HG02885 (cell line): ENCODE measurements around the gene C1orf105.
"Not testable (repeated sequence)": the region's sequence is repeated elsewhere in the genome, so short reads cannot be mapped to it uniquely, and the experiment has no call there.

Experiments used
- ATAC-seq: cut with Tn5 transposase; IDR thresholded peaks from one replicate; pipeline ENCODE4 v1.9.1; 2021; ENCODE audit warnings: mild to moderate bottlenecking; ENCODE audit not compliant: unreplicated experiment, poor library complexity

Gene C1orf105, protein sequence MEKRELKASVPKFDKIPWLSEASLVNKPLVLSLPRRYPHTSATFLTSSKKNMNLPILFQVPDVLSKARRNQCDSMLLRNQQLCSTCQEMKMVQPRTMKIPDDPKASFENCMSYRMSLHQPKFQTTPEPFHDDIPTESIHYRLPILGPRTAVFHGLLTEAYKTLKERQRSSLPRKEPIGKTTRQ

DNA sequence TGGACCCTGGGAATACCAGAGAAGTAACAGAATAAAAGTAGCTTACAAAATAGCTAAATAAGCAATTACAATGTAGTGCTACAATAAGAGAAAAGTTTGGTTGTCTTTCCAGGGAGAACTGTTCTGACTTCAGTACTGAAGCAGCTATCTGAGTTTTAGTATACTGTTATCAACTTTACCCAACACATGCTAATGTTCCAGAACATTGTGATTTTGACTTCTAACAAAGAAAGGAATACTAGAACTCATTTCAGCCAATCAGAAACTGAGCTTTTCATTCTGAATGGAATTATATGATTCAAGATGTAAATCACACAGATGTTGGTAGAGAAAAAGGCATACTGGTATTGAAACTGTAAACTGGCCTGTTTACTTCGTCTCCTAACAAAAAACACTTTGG lies at the start of gene C1orf105:
C1orf105 (plus strand) TSS at position 301 of the 400 bp plus-strand sequence. CDS start 201 bp downstream, outside the sequence.
- ATAC-seq = no peak

DNA sequence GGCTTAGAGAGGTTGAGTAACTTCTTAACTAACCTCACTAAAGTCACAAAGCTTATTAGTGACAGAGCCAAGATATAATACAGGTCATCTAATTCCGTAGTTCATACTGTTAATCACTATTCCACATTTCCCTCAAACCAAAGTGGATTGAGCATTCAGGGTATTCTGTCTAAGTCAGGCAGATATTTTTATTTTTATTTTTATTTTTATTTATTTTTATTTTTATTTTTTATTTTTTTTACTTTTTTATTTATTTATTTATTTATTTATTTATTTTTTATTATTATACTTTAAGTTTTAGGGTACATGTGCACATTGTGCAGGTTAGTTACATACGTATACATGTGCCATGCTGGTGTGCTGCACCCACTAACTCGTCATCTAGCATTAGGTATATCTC lies 48.8 kb upstream of the C1orf105 start:
- ATAC-seq = not testable (repeated sequence)

DNA sequence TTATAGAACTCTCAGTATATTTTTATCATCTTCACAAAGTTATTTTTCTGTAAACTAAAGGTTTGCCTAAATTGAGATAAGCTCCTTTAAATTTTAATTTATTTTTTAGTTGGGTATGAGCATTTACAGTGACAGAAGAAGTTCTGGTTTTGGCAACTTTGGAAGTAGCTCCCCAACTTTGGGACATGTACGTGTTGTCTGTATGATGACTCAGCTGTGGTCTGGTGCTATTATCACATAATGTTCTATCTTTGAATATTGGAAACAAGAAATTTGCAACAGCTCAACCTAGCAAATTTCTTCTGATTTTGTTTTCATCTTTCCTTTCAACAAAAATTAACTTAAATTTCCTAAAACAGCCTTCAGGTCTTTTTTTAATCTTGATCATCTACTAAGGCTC lies 46.6 kb upstream of the C1orf105 start:
- ATAC-seq = no peak

DNA sequence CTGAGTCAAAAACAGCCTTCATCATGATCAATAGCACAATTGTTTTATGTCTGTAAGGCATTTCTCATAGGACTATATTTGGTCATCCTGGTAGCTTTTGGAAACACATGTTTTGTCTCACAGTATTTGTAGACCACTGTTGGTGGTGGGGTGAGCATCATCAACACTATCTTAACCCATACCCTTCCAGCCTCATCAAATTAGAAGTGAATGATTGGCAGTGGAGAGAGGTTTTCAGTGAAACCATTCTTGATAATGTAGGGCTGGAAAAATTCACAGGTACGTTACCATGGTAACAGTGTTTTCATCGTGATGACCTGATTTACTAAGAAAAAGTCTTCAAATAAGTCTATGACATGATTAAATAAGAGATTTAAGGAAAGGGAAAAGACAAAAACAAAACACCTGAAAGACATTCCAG lies 45.3 kb upstream of the C1orf105 start:
- no peak for ATAC-seq

DNA sequence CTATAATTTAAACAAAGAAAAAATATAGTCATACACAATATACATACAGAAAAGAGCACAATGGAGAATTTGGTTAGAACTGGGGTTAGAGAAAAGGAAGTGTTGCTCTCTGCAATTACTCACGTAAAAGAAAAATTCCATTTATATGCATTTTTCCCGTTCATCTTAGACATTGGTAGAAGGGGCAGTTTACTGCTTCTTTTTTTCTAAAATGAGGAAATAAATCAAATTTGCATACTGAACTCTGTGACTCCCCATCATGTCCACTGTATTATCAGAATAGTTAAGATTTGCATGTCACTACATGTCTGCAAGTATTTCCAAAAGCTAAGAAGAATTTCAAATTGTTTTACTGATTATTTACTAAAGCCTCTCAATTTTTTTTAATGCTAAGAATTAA lies 44.1 kb upstream of the C1orf105 start:
- ATAC-seq = no peak

DNA sequence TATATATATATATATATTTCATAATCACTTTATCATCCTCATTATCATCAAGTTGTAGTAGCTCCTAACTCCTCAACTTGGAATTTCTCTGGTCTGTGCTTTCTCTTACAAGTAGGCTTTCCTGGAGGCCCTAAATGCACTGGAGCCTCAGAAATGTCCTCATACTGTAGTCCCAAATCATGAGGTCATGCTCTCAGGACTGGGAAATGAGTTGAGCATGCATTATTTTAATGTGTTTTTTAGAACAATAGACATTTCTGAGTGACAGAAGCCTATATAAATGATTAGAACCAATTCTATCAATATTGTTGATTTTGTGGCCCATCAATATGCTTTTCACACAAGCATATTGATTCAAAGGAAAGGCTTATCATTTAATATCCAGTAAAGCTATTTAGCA lies 42.9 kb upstream of the C1orf105 start:
- ATAC-seq = no peak

DNA sequence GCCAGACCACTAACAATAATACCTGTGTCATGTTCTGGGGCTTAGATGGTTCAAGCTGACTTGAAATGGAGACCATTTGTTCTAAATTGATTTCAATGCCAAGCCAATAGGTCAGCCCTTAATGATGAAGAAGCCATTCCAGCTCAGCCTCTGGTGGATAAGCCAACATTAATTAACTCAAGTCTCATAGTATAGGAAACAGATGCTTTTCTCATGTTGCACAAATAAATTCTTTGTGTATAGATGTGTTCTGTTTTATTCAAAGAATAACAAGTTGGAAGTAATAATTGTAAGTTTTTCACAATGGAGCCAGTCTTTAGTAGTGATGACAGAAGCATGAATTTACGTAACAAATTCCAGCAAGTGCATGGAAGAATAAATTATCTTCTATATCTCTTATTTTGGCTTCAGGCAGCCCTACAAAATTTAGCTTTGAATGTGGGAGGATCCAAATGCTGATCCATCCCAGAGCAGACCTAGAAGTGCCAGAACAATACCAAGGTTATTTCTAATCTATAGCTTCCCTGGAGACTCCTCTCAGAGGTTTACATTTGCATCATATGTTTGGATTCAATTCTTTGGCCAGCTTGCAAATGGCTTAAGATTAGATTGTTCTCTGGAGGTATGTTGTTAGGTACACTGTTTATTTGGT lies 42.2 kb upstream of the C1orf105 start:
- no peak for ATAC-seq

DNA sequence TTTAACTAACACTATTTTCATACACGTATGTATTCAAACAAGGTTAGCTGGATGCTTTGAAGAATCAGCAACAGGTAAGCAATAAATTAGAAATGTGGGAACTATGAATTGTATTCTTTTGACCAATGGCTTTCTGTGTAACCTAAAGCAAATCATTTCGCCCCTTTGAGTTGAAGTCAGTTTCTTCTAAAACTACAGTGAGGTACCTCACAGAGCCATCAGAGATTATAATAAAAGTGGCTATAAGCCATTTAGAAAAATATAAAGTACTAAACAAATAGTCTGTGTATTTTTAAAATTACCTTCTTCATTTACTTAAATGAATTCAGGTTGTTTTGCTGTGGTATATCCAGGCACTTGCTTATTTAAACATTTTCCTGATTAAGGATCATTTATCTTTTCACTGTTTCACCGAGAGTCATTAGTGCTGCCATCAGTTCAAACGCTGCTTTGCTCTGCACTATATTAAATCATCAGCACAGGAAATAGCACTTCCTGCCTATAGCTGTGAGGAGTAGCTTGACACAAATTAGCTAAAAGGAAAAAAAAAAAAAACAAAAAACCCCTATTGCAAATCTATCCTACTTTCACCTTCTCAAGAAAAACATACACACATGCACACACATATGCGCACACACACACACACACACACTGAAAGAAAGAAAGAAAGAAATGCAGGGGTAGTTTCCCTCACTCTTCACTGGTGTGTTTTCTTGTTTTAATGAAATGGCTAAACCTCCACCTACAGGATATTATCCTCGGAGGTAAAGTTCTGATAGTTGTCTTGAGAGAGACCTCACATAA lies 39.8 kb upstream of the C1orf105 start:
- peak; percentile 95 for ATAC-seq

DNA sequence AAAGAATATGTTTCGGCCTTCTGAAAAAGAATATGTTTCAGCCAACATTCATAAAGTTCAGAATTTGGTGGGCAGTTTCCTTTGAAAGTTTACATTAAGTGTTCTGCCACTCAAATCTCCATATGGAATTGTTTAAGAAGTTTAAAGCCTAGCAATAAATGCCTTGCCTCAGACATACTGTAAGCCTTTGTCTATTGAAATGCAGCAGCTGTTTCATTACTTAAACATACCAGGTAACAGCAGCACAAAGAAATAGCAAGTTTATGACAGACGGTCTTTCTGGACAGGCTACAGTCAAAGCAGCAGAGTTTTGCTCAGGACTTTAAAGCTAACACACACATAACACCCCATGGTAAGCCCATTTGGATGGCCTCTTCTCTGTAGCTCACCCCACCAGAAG lies 38.5 kb upstream of the C1orf105 start:
- ATAC-seq = no peak

DNA sequence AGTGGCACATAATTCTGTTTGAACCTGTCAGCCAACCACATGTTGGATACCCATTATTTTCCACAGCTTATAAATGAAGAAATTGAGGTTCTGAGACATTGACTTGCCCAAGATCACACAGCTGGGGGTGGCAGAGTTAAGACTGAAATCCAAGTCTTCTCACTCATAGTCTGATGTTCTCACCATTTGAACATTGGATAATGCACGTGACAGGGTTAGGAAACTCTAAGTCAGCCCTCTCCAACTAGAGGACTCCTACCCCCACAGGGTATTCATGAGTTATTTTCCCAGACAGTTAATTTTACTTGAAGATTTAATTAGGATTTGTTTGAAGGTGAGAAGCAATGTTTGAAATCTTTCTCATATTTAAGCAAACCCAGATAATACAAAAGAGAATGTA lies 38.1 kb upstream of the C1orf105 start:
- ATAC-seq = no peak

DNA sequence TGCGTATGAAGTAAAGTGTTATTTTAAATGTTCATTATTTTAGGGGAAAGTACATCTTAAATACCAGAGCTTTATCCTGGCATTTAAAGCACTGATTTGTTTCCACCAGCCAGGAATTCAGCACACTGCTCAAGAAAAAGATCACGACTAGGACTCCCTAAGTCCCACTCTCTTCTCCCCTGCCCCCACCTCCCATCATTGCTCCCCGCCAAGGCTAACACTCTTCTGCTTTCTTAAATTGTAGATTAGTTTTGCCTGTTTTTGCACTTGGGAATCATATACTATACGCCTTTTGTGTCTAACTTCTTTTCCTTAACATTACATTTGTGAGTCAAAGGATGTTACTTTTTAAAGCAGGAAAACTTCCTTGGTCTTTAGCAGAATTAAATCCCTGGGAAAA lies 37.5 kb upstream of the C1orf105 start:
- no peak for ATAC-seq

DNA sequence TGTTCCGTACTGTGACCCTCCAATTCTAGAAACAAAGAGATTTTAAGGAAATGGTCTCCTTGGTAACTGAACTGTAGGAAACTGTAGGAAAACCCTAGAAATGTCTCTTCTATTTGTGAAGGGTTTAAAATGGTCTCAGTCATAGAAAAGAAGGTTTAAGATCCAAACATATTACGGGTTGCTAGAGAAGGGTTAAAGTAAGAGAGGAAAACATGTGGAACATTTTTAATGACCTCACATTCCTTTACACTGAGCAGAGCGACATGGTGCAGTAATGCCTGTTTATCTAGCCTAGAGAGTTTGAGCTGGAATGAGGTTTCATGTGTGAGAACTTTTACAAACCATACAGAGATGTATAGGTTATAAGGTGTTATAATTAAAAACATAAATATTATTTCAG lies 36.9 kb upstream of the C1orf105 start:
- no peak for ATAC-seq

DNA sequence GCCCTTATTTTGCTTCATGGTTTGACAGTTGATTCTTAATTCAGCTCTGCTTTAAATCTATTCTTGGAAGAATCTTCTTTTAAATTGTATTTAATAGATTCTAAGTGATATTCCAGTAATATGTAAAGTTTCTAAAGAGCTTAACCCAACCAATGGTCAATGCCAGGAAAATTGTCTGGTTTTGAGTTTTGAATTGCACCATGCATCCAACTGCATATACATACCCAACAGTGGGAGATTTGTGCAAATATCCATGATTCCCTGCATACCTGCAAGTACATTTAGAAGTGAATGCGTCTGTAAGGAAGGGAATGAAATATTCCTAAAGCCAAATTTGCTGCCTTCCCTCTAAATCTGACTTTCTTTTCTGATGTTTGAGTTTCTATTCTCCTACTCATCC lies 35.8 kb upstream of the C1orf105 start:
- ATAC-seq = no peak

DNA sequence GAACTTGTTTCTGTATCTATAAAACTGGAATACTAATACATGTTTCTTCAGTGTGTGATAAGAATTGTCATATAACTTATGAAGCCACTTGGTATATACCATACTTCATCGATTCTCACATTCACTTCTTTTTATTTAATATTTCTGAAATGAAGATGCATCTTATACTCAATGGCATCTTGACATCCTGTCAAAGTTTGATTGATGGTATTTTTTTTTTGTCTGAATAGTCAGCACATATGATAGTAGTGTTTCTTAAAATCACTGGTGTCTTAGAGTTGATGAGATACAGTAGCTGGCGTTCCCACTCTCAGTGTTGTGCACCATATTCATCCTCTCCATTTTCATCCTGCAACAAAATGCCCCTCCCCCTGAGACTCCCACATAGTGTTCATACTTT lies 34.4 kb upstream of the C1orf105 start:
- no peak for ATAC-seq

DNA sequence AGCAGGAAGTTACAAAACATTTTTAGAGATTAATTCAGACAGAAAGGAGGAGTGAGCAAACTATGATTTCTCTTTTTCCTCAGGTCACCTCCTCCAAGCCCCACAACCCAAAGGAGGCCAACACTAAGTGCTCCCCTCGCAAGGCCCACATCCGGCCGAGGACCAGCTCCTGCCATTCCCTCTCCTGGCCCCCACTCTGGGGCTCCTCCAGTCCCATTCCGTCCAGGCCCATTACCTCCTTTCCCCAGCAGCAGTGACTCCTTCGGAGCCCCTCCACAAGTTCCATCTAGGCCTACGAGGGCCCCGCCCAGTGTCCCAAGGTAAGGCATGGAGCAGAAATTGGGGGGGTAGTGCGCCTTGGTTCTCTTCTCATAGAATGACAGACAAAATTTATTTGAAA lies 32.0 kb upstream of the C1orf105 start:
- ATAC-seq = no peak

DNA sequence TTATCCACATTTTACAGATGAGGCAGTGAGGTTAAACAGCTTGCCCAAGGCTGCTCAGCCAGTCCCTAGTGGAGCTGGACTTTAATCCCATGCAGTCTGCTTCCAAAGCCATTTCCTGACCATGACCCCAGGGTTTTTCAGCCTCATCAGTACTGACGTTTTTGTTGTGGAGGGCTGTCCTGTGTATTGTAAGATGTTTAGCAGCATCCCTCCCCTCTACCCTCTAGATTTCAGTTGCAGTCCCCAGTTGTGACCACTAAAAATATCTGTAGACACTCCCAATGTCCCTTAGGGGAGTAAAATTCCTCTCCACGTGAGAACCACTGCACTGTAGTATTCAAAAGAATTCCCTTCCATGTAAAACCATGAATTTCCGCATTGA lies 30.2 kb upstream of the C1orf105 start:
- no peak for ATAC-seq

DNA sequence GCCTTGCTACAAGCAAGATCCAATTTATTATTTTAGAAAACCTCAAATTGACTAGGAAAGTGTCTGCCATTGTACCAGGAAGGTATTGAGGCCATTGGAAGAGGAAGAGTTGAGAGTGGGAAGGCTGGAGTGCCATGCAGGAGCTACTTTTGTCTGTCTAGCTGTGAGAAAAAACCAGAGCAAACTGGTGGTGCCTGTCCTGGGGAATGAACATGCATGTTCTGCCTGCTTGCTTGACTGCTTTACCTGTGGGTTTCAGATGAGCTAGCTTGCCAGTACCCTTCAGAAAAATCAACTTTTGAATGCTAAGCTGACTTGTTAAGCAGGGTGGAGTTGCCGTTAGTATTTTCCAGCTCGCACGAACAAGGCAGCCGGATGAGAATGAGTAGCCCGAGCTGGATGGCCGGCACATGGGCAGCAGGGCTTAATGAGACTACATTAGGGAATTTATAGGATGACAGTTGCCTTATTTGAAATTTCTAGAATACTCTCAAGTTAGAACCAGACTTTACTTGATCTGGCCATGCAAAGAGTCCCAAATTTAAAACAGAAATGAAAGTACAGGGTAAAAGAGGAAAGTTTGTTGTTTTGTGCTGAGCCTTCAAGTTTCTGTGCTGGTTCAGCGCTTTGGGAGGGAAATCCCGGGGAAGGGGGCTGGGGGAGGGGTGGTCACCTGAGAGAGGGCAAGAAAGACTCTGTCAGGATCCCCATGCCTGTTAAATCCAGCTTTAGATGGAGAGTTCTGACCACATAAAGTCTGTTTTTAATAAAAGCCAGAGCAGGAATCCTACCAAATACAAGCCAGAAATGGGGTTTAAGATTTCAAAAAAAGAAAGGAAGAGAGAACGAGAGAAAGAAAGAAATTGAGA lies 29.6 kb upstream of the C1orf105 start:
- ATAC-seq = peak; percentile 74

DNA sequence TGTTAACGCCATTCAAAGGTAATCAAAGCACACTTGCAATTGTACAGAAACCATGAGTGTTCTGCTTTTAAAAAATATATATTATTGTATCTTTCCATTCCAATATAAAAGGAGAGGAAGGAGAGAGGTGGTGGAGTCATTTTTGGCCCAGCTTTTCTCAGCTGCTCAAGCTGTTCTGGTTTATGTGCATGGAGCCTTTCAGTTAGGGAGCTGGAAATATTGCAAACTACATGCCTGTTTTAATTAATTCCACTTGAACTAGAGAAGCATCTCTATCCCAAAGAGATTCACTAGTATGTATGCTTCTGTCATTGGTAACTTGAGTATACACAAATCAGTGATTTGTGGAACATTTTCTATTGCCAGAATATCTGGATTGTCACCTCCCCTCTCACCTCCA lies 28.5 kb upstream of the C1orf105 start:
- ATAC-seq = no peak

DNA sequence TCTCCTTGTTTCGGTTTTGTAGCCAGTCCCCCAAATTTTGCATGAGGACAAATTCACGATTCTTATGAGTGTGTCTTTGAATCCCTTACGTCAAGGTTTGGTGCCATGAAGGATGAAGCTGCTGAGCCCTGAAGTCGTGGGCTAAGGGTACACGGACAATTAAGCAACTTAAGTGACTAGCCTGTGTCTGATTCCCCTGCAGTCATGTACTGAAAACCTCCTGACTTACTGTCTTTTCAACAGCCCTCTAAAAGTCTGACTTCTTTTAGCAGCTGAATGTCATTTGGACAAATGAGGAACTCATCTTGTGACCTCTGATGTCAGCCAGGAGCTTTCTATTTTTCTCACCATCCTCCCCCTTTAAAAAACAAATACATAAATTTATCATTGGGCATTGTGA lies 27.1 kb upstream of the C1orf105 start:
- ATAC-seq = no peak

DNA sequence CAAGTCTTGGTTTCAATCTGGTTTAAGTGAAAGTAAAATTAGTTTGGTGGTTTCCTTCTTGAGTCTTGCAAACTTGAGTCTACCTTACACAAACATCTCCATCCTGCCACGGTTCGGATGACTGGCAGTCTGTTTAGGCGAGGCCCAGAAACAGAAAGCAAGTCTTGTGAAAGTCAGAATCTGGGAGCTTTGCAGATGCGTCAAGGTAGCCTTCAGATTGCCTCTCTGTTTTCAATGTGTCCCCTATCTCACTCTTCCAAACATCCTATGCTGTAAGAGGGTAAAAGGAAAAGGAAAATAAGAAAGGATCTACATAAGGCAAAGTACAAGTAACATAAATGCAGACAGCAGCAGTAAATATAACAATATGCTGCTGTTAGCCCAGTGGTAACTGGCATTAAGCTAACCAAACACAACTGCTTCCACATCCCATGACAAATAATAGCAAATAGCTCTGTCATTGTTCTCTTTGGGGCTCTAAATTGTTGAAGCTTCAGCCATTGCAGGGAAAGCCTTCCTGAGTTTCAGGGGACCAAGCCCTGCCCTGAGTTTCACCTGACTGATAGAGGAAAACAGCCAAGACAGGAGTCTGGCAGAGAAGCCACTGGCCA lies 26.2 kb upstream of the C1orf105 start:
- peak; percentile 83 for ATAC-seq
